Measurements from ENCODE around the gene OSCP1.

Gene OSCP1

DNA sequence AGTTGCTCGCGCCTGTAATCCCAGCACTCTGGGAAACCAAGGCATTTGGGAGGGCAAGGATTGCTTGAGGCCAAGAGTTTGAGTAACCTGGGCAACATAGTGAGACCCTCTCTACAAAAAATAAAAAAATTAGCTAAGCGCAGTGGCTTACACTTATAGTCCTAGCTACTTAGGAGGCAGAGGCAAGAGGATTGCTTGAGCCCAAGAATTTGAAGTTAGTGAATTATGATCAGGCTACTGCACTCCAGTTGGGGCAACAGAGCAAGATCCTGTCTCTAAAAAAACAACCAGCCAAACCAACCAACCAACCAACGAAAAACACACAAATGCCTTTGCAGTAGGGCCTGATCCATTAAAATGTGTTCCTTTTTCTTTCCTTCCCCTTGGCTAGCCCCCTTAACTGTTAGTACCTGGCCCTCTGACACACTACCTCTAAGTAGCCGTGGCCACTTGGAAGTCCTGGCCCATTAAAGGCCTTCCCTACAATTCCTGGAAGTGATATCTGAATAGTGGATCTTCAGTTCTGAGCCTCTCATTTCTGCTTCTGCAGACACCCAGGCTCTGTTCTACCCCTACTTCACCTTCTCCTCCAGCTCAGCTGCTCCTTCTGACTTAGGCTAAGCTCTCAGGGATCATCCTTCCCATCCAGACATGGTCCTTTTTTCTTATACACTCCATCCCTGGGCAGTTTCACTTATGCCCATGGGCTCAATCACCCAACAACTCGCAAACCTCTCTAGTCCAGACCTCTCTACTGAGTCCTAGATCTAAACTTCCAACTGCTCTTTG lies 3.5 kb upstream of the OSCP1 start:
- TF ChIP-seq, protein P1, sequence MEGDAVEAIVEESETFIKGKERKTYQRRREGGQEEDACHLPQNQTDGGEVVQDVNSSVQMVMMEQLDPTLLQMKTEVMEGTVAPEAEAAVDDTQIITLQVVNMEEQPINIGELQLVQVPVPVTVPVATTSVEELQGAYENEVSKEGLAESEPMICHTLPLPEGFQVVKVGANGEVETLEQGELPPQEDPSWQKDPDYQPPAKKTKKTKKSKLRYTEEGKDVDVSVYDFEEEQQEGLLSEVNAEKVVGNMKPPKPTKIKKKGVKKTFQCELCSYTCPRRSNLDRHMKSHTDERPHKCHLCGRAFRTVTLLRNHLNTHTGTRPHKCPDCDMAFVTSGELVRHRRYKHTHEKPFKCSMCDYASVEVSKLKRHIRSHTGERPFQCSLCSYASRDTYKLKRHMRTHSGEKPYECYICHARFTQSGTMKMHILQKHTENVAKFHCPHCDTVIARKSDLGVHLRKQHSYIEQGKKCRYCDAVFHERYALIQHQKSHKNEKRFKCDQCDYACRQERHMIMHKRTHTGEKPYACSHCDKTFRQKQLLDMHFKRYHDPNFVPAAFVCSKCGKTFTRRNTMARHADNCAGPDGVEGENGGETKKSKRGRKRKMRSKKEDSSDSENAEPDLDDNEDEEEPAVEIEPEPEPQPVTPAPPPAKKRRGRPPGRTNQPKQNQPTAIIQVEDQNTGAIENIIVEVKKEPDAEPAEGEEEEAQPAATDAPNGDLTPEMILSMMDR (IDR thresholded peaks at IDR 0.05; ENCODE audit: low read depth, low read length): no peak
- no peak for TF ChIP-seq MYC (IDR thresholded peaks at IDR 0.05; ENCODE audit: low read depth, low read length)
- TF ChIP-seq POLR2A (IDR thresholded peaks at IDR 0.05; ENCODE audit: extremely low read depth, insufficient read length): no peak
- TF ChIP-seq, protein P2, sequence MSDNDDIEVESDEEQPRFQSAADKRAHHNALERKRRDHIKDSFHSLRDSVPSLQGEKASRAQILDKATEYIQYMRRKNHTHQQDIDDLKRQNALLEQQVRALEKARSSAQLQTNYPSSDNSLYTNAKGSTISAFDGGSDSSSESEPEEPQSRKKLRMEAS (IDR thresholded peaks at IDR 0.05; ENCODE audit: low read depth, low read length): no peak
- no peak overlapping the region for H3K4me3 ChIP-seq (ENCODE audit: low read depth, low read length)
- DNase-seq (ENCODE audit: low read depth): no peak

DNA sequence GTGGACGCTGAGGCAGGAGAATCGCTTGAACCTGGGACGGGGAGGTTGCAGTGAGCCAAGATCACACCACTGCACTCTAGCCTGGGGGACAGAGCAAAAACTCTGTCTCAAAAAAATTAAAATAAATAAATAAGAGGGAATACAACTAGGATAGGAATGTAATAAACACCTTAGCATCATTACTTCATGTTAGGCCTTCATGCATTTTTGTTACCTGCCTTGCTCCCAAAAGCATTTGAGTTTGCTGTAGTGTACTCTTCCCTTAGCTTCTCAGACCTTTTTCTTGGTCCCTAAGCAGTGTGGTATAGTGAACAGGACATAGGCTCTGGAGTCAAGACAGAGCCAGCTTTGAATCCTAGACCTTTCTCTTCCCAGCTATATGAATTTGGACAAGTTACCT lies 2.8 kb upstream of the OSCP1 start:
- TF ChIP-seq, protein P1 (IDR thresholded peaks at IDR 0.05; ENCODE audit: low read depth, low read length): no peak
- TF ChIP-seq, protein P2 (IDR thresholded peaks at IDR 0.05; ENCODE audit: low read depth, low read length): no peak
- no peak for TF ChIP-seq POLR2A (IDR thresholded peaks at IDR 0.05; ENCODE audit: extremely low read depth, insufficient read length)
- no peak for TF ChIP-seq MYC (IDR thresholded peaks at IDR 0.05; ENCODE audit: low read depth, low read length)
- DNase-seq (ENCODE audit: low read depth): no peak

DNA sequence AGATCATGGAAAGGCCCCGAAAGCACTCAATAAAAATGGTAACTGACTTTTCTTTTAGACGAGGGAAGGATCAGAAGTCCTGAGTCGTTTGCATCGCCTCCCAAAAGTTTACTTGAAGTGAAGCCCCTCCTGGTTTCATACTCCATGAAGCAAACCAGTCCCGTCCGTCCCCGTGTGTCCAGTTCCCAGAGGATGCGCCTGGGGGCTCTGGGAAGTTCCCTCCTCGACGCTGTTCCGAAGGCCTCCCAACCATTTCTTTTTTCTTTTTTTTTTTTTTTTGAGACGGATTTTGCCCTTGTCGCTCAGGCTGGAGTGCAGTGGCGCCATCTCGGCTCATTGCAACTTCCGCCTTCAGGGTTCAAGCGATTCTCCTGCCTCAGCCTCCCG lies 661 bp upstream of the OSCP1 start:
- DNase-seq (ENCODE audit: low read depth): no peak
- peak overlapping the region; percentile 56 for H3K4me3 ChIP-seq (ENCODE audit: low read depth, low read length)
- TF ChIP-seq, protein P1 (IDR thresholded peaks at IDR 0.05; ENCODE audit: low read depth, low read length): no peak
- no peak for TF ChIP-seq POLR2A (IDR thresholded peaks at IDR 0.05; ENCODE audit: extremely low read depth, insufficient read length)
- TF ChIP-seq, protein P2 (IDR thresholded peaks at IDR 0.05; ENCODE audit: low read depth, low read length): no peak
- no peak for TF ChIP-seq MYC (IDR thresholded peaks at IDR 0.05; ENCODE audit: low read depth, low read length)

More for the DNA sequence above, 2.8 kb upstream of the OSCP1 start:
- no peak overlapping the region for H3K4me3 ChIP-seq (ENCODE audit: low read depth, low read length)

DNA sequence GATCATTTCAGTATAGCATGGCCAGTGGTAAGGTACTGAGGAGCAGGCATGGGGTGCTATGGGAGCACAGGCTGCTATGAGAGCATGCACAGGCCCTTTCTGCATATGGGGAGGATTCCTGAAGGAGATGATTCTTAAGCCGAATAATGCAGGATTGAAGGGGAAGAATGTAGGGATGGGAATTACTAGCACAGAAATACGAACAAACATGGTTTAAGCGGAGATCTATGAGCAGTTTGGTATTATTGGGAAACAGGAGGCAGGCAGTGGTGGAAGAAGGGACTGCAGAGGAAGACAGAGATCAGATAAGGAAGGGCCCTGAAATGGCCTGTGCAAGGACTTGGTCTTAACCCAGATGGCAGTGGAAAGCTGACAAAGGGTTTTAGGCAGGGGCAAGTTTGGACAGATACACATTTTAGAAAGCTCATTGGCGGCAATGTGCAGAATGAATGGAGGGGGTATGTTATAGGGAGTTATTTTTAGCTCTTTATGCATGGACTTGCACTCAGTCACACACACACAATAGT lies 1.7 kb downstream of the OSCP1 start:
- peak; percentile 44 for DNase-seq (ENCODE audit: low read depth)
- no peak overlapping the region for H3K4me3 ChIP-seq (ENCODE audit: low read depth, low read length)
- TF ChIP-seq MYC (IDR thresholded peaks at IDR 0.05; ENCODE audit: low read depth, low read length) (no peak), POLR2A (IDR thresholded peaks at IDR 0.05; ENCODE audit: extremely low read depth, insufficient read length) (no peak)
- TF ChIP-seq, protein P1 (IDR thresholded peaks at IDR 0.05; ENCODE audit: low read depth, low read length): no peak
- TF ChIP-seq, protein P2 (IDR thresholded peaks at IDR 0.05; ENCODE audit: low read depth, low read length): no peak

DNA sequence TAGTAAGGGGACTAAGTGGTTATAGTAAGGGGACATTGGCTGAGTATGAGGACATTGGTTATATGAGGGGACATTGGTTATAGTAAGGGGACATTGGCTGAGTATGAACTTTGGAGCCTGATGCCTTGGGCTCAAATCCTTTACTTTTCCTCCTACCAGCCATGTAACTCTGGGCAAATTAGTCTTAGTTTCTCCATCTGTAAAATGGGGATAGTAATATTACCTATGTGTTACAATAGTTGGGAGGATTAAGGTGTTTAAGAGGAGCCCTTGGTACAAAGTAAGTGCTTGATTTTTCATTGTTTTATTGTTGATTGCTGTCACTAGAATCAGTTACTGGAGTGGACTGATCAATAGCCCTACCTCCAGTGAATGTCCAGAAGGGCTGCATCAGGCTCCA lies 2.8 kb downstream of the OSCP1 start:
- TF ChIP-seq, protein P1 (IDR thresholded peaks at IDR 0.05; ENCODE audit: low read depth, low read length): no peak
- TF ChIP-seq, protein P2 (IDR thresholded peaks at IDR 0.05; ENCODE audit: low read depth, low read length): no peak
- TF ChIP-seq MYC (IDR thresholded peaks at IDR 0.05; ENCODE audit: low read depth, low read length): no peak
- no peak for TF ChIP-seq POLR2A (IDR thresholded peaks at IDR 0.05; ENCODE audit: extremely low read depth, insufficient read length)
- no peak for DNase-seq (ENCODE audit: low read depth)

More for the DNA sequence above, 2.8 kb downstream of the OSCP1 start:
- H3K4me3 ChIP-seq (ENCODE audit: low read depth, low read length): no peak overlapping the region
